Measurements from ENCODE around the gene NSRP1. TPM values are rescaled to one million over a fixed set of nuclear protein-coding genes. Genes with fewer than 3 reads are reported as not detected.

The NSRP1 gene
- total and polyA plus RNA-seq, 2 donors (not counting 3 experiments of a cell fraction or from before 2014, with no cell fraction given) = 11.2 to 29.1 TPM

- ChIA-PET POLR2A (no interaction called here), CTCF (interaction anchor here (1.7 to 5.6 kb wide), 3 partner anchors 9 to 176 kb away, joined by 4 to 73 read pairs (median 8); no protein-coding TSS in a partner anchor)
- peaks cover 5% of the 10 kb centered on the region for H3K4me1 ChIP-seq (ENCODE audit: control insufficient read depth, extremely low read depth, insufficient read depth, low read length)
- no peaks in the 10 kb centered on the region for H3K36me3 ChIP-seq (ENCODE audit: control insufficient read depth in 2 of 2, extremely low read depth in 1 of 2, insufficient read depth in 2 of 2, low read length in 2 of 2)
- DNase-seq (ENCODE audit: low read depth, low spot score) = peak; percentile 19
- no peak overlapping the region for H3K4me3 ChIP-seq (replicated peaks in 1 of 3; ENCODE audit: insufficient read depth in 1 of 3, low read depth in 1 of 3, low read length in 3 of 3)
- no peaks in the 10 kb centered on the region for H3K9me1 ChIP-seq (replicated peaks; ENCODE audit: control insufficient read depth, extremely low read depth, insufficient read depth, low read length)
- peak; percentile 75 for FAIRE-seq
- no peaks in the 10 kb centered on the region for H4K20me1 ChIP-seq (replicated peaks; ENCODE audit: control insufficient read depth, extremely low read depth, insufficient read depth, low read length)
- no peak overlapping the region for H2AFZ ChIP-seq (ENCODE audit: low read depth, low read length)
- H3K4me2 ChIP-seq (ENCODE audit: insufficient read depth, low read length) = no peak overlapping the region
- TF ChIP-seq GATA2 (IDR thresholded peaks at IDR 0.05; ENCODE audit: insufficient read depth, insufficient read length, low read depth, low read length) = peak; percentile 28
- no peak for TF ChIP-seq POLR2AphosphoS5 (IDR thresholded peaks at IDR 0.05; ENCODE audit: insufficient read depth, low read depth, low read length)
- dilution Hi-C loops (cut with MboI; ENCODE audit: extremely low pct_ligation_motif_present, low sequenced_read_pairs) = no loop called here
- H3K79me2 ChIP-seq (ENCODE audit: control insufficient read depth, insufficient read depth, low read length) = no peaks in the 10 kb centered on the region
- H3K9me3 ChIP-seq (replicated peaks; ENCODE audit: control insufficient read depth, insufficient read depth, low read length) = no peaks in the 10 kb centered on the region
- no TSS peak for BruUV-seq (replicated peaks)
- no peaks in the 10 kb centered on the region for H3K27me3 ChIP-seq (ENCODE audit: control insufficient read depth in 2 of 2, insufficient read depth in 2 of 2, low read length in 2 of 2)
- H3K9ac ChIP-seq (replicated peaks; ENCODE audit: extremely low read depth, insufficient read depth, low read length) = no peak overlapping the region
- intact Hi-C loops (cut with micrococcal nuclease) = no loop called here
- H3K27ac ChIP-seq (ENCODE audit: insufficient read depth, low read depth, low read length) = no peak overlapping the region
These were observed 14.8 kb upstream of the NSRP1 start for GRCh38 chr17:30101686-30102390.

DNA sequence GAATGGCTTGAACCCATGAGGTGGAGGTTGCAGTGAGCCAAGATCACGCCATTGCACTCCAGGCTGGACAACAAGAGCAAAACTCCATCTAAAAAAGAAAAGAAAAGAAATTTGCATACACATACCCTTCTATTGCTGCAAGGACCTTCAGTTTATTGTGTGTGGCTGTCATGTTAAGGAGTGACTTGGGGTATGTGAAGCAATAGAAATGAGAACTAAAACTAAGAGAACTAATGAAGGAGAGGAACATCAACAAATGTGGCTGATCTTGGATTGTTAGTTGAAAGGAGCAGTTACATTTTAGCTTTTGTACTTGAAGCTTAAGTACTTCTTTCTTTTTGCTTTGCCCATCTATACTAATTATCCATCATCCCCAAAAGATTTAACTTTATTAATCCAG is 12.7 kb upstream of the NSRP1 start:
- Histone ChIP-seq H3K9me3 (replicated peaks; ENCODE audit: control insufficient read depth, insufficient read depth, low read length) (no peaks in the 10 kb centered on the region), H3K4me2 (ENCODE audit: insufficient read depth, low read length) (no peak overlapping the region), H3K4me3 (replicated peaks in 1 of 3; ENCODE audit: insufficient read depth in 1 of 3, low read depth in 1 of 3, low read length in 3 of 3) (no peak overlapping the region), H3K36me3 (ENCODE audit: control insufficient read depth in 2 of 2, extremely low read depth in 1 of 2, insufficient read depth in 2 of 2, low read length in 2 of 2) (no peaks in the 10 kb centered on the region), H3K9ac (replicated peaks; ENCODE audit: extremely low read depth, insufficient read depth, low read length) (no peak overlapping the region), H4K20me1 (replicated peaks; ENCODE audit: control insufficient read depth, extremely low read depth, insufficient read depth, low read length) (no peaks in the 10 kb centered on the region), H3K27ac (ENCODE audit: insufficient read depth, low read depth, low read length) (no peak overlapping the region), H3K4me1 (ENCODE audit: control insufficient read depth, extremely low read depth, insufficient read depth, low read length) (peaks cover 5% of the 10 kb centered on the region), H3K27me3 (ENCODE audit: control insufficient read depth in 2 of 2, insufficient read depth in 2 of 2, low read length in 2 of 2) (no peaks in the 10 kb centered on the region), H2AFZ (ENCODE audit: low read depth, low read length) (no peak overlapping the region), H3K79me2 (ENCODE audit: control insufficient read depth, insufficient read depth, low read length) (no peaks in the 10 kb centered on the region), H3K9me1 (replicated peaks; ENCODE audit: control insufficient read depth, extremely low read depth, insufficient read depth, low read length) (no peaks in the 10 kb centered on the region)
- DNase-seq (ENCODE audit: low read depth, low spot score) = no peak
- dilution Hi-C loops (cut with MboI; ENCODE audit: extremely low pct_ligation_motif_present, low sequenced_read_pairs) (no loop called here), intact Hi-C loops (cut with micrococcal nuclease) (loop anchor here (1.0 kb wide), 5 partner anchors 12 to 236 kb away; partner anchors contain the start of gene NSRP1)
- POLR2A ChIA-PET = no interaction called here
- TF ChIP-seq JUN (IDR thresholded peaks at IDR 0.05; ENCODE audit: borderline replicate concordance, insufficient read depth, insufficient read length, low read depth) = no peak
- no peak for TF ChIP-seq POLR2AphosphoS5 (IDR thresholded peaks at IDR 0.05; ENCODE audit: insufficient read depth, low read depth, low read length)
- TF ChIP-seq FOS (IDR thresholded peaks at IDR 0.05; ENCODE audit: borderline replicate concordance, insufficient read depth, low read length) = no peak
- no peak for TF ChIP-seq GATA2 (IDR thresholded peaks at IDR 0.05; ENCODE audit: insufficient read depth, insufficient read length, low read depth, low read length)
- TF ChIP-seq, protein P1, sequence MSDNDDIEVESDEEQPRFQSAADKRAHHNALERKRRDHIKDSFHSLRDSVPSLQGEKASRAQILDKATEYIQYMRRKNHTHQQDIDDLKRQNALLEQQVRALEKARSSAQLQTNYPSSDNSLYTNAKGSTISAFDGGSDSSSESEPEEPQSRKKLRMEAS (IDR thresholded peaks at IDR 0.05; ENCODE audit: insufficient read depth, insufficient read length) = no peak
- no peak for TF ChIP-seq POLR2A (IDR thresholded peaks at IDR 0.05; ENCODE audit: low read depth, low read length)
- no peak for TF ChIP-seq EZH2 (IDR thresholded peaks at IDR 0.05; ENCODE audit: borderline replicate concordance, low read depth, low read length, severe bottlenecking)
- TF ChIP-seq, protein P2, sequence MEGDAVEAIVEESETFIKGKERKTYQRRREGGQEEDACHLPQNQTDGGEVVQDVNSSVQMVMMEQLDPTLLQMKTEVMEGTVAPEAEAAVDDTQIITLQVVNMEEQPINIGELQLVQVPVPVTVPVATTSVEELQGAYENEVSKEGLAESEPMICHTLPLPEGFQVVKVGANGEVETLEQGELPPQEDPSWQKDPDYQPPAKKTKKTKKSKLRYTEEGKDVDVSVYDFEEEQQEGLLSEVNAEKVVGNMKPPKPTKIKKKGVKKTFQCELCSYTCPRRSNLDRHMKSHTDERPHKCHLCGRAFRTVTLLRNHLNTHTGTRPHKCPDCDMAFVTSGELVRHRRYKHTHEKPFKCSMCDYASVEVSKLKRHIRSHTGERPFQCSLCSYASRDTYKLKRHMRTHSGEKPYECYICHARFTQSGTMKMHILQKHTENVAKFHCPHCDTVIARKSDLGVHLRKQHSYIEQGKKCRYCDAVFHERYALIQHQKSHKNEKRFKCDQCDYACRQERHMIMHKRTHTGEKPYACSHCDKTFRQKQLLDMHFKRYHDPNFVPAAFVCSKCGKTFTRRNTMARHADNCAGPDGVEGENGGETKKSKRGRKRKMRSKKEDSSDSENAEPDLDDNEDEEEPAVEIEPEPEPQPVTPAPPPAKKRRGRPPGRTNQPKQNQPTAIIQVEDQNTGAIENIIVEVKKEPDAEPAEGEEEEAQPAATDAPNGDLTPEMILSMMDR (IDR thresholded peaks at IDR 0.05; ENCODE audit: extremely low read depth in 1 of 2, insufficient read depth in 1 of 2, low read depth in 1 of 2, low read length in 2 of 2) = no peak
- TF ChIP-seq MYC (IDR thresholded peaks at IDR 0.05; ENCODE audit: low read depth, low read length) = no peak
- BruUV-seq (replicated peaks) = no TSS peak
- CTCF ChIA-PET = interaction anchor here (0.6 to 5.6 kb wide), 38 partner anchors 8 to 721 kb away, joined by 3 to 93 read pairs (median 5); partner anchors contain the start of genes CRLF3, GOSR1 and NSRP1
- FAIRE-seq = peak; percentile 42

Data from endothelial cell of umbilical vein (primary cell).